IPS-18c (cell line): ENCODE results near the gene MRPL4.

ENCODE experiments used
- H3K4me3 ChIP-seq: 2 replicates; pipeline ENCODE4 v1.7.0; 2013; ENCODE audit warnings: low read depth, mild to moderate bottlenecking, low read length, moderate library complexity; ENCODE audit not compliant: insufficient read depth
- H3K9me3 ChIP-seq: one replicate; pipeline ENCODE4 v1.6.1; 2013; ENCODE audit warnings: mild to moderate bottlenecking, low read length, moderate library complexity; ENCODE audit not compliant: control insufficient read depth, insufficient read depth

The MRPL4 gene

GRCh38 chr19:10252707-10253106 lies 693 bp downstream of the MRPL4 start:
- H3K4me3 ChIP-seq, result peak overlapping the region; percentile 95

GRCh38 chr19:10254244-10254643 lies 2.2 kb downstream of the MRPL4 start:
- H3K4me3 ChIP-seq, result no peak overlapping the region
- H3K9me3 ChIP-seq, result no peaks in the 10 kb centered on the region

More at GRCh38 chr19:10252707-10253106, 693 bp downstream of the MRPL4 start:
- H3K9me3 ChIP-seq, result no peaks in the 10 kb centered on the region

GRCh38 chr19:10255358-10255757 lies 3.3 kb downstream of the MRPL4 start:
- H3K4me3 ChIP-seq, result no peak overlapping the region
- no peaks in the 10 kb centered on the region for H3K9me3 ChIP-seq

GRCh38 chr19:10256551-10256950 lies 4.5 kb downstream of the MRPL4 start:
- no peaks in the 10 kb centered on the region for H3K9me3 ChIP-seq
- no peak overlapping the region for H3K4me3 ChIP-seq

GRCh38 chr19:10256970-10257615 lies 5.1 kb downstream of the MRPL4 start:
- Histone ChIP-seq H3K4me3 (no peak overlapping the region), H3K9me3 (no peaks in the 10 kb centered on the region)

- Histone ChIP-seq H3K9me3 (no peaks in the 10 kb centered on the region), H3K4me3 (no peak overlapping the region)
Measured at GRCh38 chr19:10258080-10258710, 6.2 kb downstream of the MRPL4 start.

GRCh38 chr19:10259162-10259905 lies 7.3 kb downstream of the MRPL4 start:
- H3K4me3 ChIP-seq, result no peak overlapping the region

GRCh38 chr19:10260141-10260584 lies 8.1 kb downstream of the MRPL4 start:
- Histone ChIP-seq H3K9me3 (no peaks in the 10 kb centered on the region), H3K4me3 (no peak overlapping the region)

More at GRCh38 chr19:10259162-10259905, 7.3 kb downstream of the MRPL4 start:
- no peaks in the 10 kb centered on the region for H3K9me3 ChIP-seq

- Histone ChIP-seq H3K4me3 (no peak overlapping the region), H3K9me3 (peaks cover 2% of the 10 kb centered on the region)
Measured at GRCh38 chr19:10262771-10263170, 10.8 kb downstream of the MRPL4 start.

- Histone ChIP-seq H3K9me3 (peaks cover 4% of the 10 kb centered on the region), H3K4me3 (no peak overlapping the region)
Measured at GRCh38 chr19:10266706-10267105, 14.7 kb downstream of the MRPL4 start.

GRCh38 chr19:10268071-10268470 lies 16.1 kb downstream of the MRPL4 start:
- Histone ChIP-seq H3K9me3 (peaks cover 4% of the 10 kb centered on the region), H3K4me3 (no peak overlapping the region)

- Histone ChIP-seq H3K9me3 (peaks cover 4% of the 10 kb centered on the region), H3K4me3 (peak overlapping the region; percentile 56)
Measured at GRCh38 chr19:10269333-10270179, 17.5 kb downstream of the MRPL4 start.

GRCh38 chr19:10270180-10270615 lies 18.2 kb downstream of the MRPL4 start:
- peaks cover 4% of the 10 kb centered on the region for H3K9me3 ChIP-seq
- H3K4me3 ChIP-seq, result peak overlapping the region; percentile 56

GRCh38 chr19:10270616-10271394 lies 18.8 kb downstream of the MRPL4 start, which contains the start of gene ICAM1:
ICAM1 (plus strand) TSS chr19:10271120; CDS start chr19:10271160, 40 bp downstream.
- peak within 1 kb of the TSS; percentile 56 for H3K4me3 ChIP-seq
- peaks cover 2% of the 10 kb centered on the region for H3K9me3 ChIP-seq

GRCh38 chr19:10271543-10272086 lies 19.6 kb downstream of the MRPL4 start:
- Histone ChIP-seq H3K9me3 (peaks cover 2% of the 10 kb centered on the region), H3K4me3 (no peak overlapping the region)

- peaks cover 2% of the 10 kb centered on the region for H3K9me3 ChIP-seq
- no peak overlapping the region for H3K4me3 ChIP-seq
Measured at GRCh38 chr19:10274589-10274988, 22.6 kb downstream of the MRPL4 start.
